ENCODE data around the gene TMEM94. TPM values are rescaled to one million over a fixed set of nuclear protein-coding genes. Genes with fewer than 3 reads are reported as not detected.
A peak's percentile ranks its signal among the peaks of the same experiment; 100 is the strongest.
"Not testable (repeated sequence)": the region's sequence is repeated elsewhere in the genome, so short reads cannot be mapped to it uniquely, and the experiment has no call there.

The TMEM94 gene
- total and polyA plus RNA-seq, 2 experiments from 2014 or later: 43.5 to 53.5 TPM

DNA sequence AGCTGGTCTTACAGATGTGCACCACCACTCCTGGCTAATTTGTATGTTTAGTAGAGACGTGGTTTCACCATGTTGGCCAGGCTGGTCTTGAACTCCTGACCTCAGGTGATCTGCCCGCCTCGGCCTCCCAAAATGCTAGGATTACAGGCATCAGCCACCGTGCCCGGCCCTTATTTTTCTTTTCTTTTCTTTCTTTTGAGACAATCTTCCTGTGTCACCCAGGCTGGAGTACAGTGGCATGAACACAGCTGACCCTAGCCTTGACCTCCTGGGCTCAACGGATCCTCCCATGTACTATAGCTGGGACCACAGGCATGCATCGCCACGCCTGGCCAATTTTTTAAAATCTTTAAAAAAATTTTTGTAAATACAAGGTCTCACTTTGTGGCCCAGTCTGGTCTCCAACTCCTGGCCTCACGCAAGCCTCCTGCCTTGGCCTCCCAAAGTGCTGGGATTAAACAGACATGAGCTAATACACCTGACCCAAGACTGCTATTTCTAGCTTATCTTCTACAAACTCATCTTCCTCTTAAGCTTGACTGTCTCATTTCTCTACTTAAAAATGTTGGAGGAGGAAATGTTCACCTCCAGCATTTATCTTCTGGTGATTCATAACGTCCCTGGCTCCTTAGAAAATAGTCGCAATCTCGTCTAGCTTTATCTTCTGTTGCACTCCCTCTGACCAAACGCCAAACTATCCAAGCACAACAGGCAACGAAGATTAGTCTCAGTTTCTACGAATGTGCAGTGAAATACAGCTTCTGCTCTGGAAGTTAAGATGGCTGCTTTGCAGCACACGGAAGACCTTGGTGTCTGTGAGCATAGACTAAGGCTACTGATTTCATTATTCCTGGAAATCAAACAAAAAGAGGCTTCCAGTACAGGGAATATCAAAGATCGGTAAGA lies 8.2 kb upstream of the TMEM94 start:
- Histone ChIP-seq H3K27me3 (no peaks in the 10 kb centered on the region), H3K36me3 (replicated peaks; ENCODE audit: insufficient read depth, low read depth) (no peaks in the 10 kb centered on the region), H3K27ac (no peak overlapping the region), H2AFZ (no peak overlapping the region), H3K9me3 (ENCODE audit: low read depth) (no peaks in the 10 kb centered on the region), H3K4me1 (ENCODE audit: insufficient read depth) (no peaks in the 10 kb centered on the region), H3K79me2 (no peaks in the 10 kb centered on the region), H3K4me3 (no peak overlapping the region), H4K20me1 (ENCODE audit: insufficient read depth, poor library complexity, severe bottlenecking) (no peaks in the 10 kb centered on the region), H3K4me2 (no peak overlapping the region), H3K9me2 (replicated peaks; ENCODE audit: insufficient read depth) (no peaks in the 10 kb centered on the region)
- TF ChIP-seq CTCF (IDR thresholded peaks at IDR 0.05; ENCODE audit: poor library complexity): no peak
- TF ChIP-seq EZH2phosphoT487 (IDR thresholded peaks at IDR 0.05; ENCODE audit: low read depth, severe bottlenecking, unreplicated experiment): no peak
- TF ChIP-seq EZH2 (IDR thresholded peaks at IDR 0.05; ENCODE audit: borderline replicate concordance): no peak
- WGBS (ENCODE audit: low lambda C conversion rate, missing lambda C conversion rate): 78% methylated on average over 17 of the region's 17 CpGs
- no peak for DNase-seq (ENCODE audit: low spot score)

GRCh38 chr17:75450270-75450669 lies 6.2 kb upstream of the TMEM94 start:
- WGBS (ENCODE audit: low lambda C conversion rate, missing lambda C conversion rate): 91% methylated on average over 4 of the region's 4 CpGs
- Histone ChIP-seq H3K27me3 (no peaks in the 10 kb centered on the region), H3K79me2 (no peaks in the 10 kb centered on the region), H2AFZ (no peak overlapping the region), H4K20me1 (ENCODE audit: insufficient read depth, poor library complexity, severe bottlenecking) (no peaks in the 10 kb centered on the region), H3K4me3 (no peak overlapping the region), H3K4me1 (ENCODE audit: insufficient read depth) (no peaks in the 10 kb centered on the region), H3K27ac (no peak overlapping the region), H3K9me3 (ENCODE audit: low read depth) (no peaks in the 10 kb centered on the region), H3K36me3 (replicated peaks; ENCODE audit: insufficient read depth, low read depth) (no peaks in the 10 kb centered on the region), H3K4me2 (no peak overlapping the region), H3K9me2 (replicated peaks; ENCODE audit: insufficient read depth) (no peaks in the 10 kb centered on the region)
- no peak for TF ChIP-seq EZH2 (IDR thresholded peaks at IDR 0.05; ENCODE audit: borderline replicate concordance)
- DNase-seq (ENCODE audit: low spot score): no peak

DNA sequence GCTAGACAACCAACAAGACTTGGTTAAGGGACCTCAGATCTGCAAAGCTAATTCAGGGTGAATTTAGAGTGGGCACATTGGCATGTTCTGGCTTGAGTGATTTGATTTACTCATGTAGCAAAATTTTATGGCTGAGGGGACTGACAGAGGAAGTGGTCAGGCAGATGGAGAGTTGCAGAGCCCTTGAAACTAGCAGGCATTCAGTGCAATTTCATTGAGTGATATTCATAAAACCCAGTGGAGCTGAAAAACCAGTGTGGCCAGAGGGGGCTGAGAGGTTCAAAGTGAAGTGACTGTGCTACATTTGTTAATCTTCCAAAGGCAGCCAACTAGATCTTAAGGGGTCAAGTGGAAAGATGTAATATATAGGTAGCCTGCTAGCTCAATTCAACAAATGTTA lies 2.2 kb upstream of the TMEM94 start:
- no peak overlapping the region for H3K4me3 ChIP-seq
- H3K9me2 ChIP-seq (replicated peaks; ENCODE audit: insufficient read depth): no peaks in the 10 kb centered on the region
- H3K9me3 ChIP-seq (ENCODE audit: low read depth): no peaks in the 10 kb centered on the region
- H3K4me1 ChIP-seq (ENCODE audit: insufficient read depth): peaks cover 17% of the 10 kb centered on the region
- peaks cover 19% of the 10 kb centered on the region for H3K79me2 ChIP-seq
- no peak for TF ChIP-seq EZH2 (IDR thresholded peaks at IDR 0.05; ENCODE audit: borderline replicate concordance)
- TF ChIP-seq EZH2phosphoT487 (IDR thresholded peaks at IDR 0.05; ENCODE audit: low read depth, severe bottlenecking, unreplicated experiment): no peak
- TF ChIP-seq CTCF (IDR thresholded peaks at IDR 0.05; ENCODE audit: poor library complexity): no peak
- H4K20me1 ChIP-seq (ENCODE audit: insufficient read depth, poor library complexity, severe bottlenecking): no peaks in the 10 kb centered on the region
- H3K36me3 ChIP-seq (replicated peaks; ENCODE audit: insufficient read depth, low read depth): no peaks in the 10 kb centered on the region
- no peak for DNase-seq (ENCODE audit: low spot score)
- H3K4me2 ChIP-seq: no peak overlapping the region
- H2AFZ ChIP-seq: no peak overlapping the region
- H3K27ac ChIP-seq: peak overlapping the region; percentile 29
- no peaks in the 10 kb centered on the region for H3K27me3 ChIP-seq

GRCh38 chr17:75454672-75455071 lies 1.8 kb upstream of the TMEM94 start:
- not testable (repeated sequence) for H3K4me2 ChIP-seq; H3K36me3 ChIP-seq (replicated peaks; ENCODE audit: insufficient read depth, low read depth); DNase-seq (ENCODE audit: low spot score); H3K4me3 ChIP-seq; H3K9me2 ChIP-seq (replicated peaks; ENCODE audit: insufficient read depth); H3K27ac ChIP-seq; H3K27me3 ChIP-seq; H3K9me3 ChIP-seq (ENCODE audit: low read depth); H2AFZ ChIP-seq; H4K20me1 ChIP-seq (ENCODE audit: insufficient read depth, poor library complexity, severe bottlenecking)
- H3K4me1 ChIP-seq (ENCODE audit: insufficient read depth): peaks cover 18% of the 10 kb centered on the region
- WGBS (ENCODE audit: low lambda C conversion rate, missing lambda C conversion rate): 98% methylated on average over 3 of the region's 3 CpGs
- H3K79me2 ChIP-seq: peaks cover 19% of the 10 kb centered on the region

Measured in hepatocyte (in vitro differentiated cells).